HCT116 (cell line): ENCODE data around the gene TBATA. TPM values are rescaled to one million over a fixed set of nuclear protein-coding genes. Genes with fewer than 3 reads are reported as not detected.

ENCODE experiments used
- ATAC-seq: fragments of 200-7000 bp; cut with Tn5 transposase; 2 replicates; pipeline ENCODE4 v1.9.1; 2020; ENCODE audit warnings: mild to moderate bottlenecking, moderate library complexity
- BruUV-seq: library from RNA; stranded (reverse); fragments of 400-500 nt; replicated peaks from 2 replicates; lab custom pipeline; 2021; lab: Mats Ljungman, UMichigan
- CTCF ChIA-PET: fragments of 300-600 bp; sonication (Branson Sonifier 250); formaldehyde crosslinking; loops from one replicate; lab custom pipeline; 2021; ENCODE audit warnings: antibody characterized with exemption; lab: Charles Lee
- POLR2A ChIA-PET: fragments of 300-600, 350-600 bp; sonication (Branson Sonifier 250); formaldehyde crosslinking; loops from one replicate; lab custom pipeline; 2021; ENCODE audit warnings: antibody characterized with exemption; lab: Charles Lee
- RAD21 ChIA-PET, 2 experiments: fragments of 300-600 bp; sonication (Branson Sonifier 250); formaldehyde crosslinking; loops; one replicate each; lab custom pipeline; 2023; ENCODE audit warnings: low total read pairs in 2 of 2; ENCODE audit not compliant: uncharacterized antibody in 2 of 2, unreplicated experiment in 2 of 2, low non-redundant PET in 1 of 2; lab: Charles Lee
- DNase-seq: peaks from one replicate; pipeline ENCODE4 v3.0.0-alpha.2; 2010; ENCODE audit warnings: low read depth, low spot score
- H2AFZ ChIP-seq: fragments of 200-600 bp; shearing (Covaris generic), sonication (generic); 2 replicates; pipeline ENCODE4 v1.6.1; 2017; ENCODE audit warnings: low read depth, mixed run types, mixed read lengths, antibody characterized with exemption, low read length; ENCODE audit not compliant: poor library complexity, severe bottlenecking
- H3K27ac ChIP-seq: 2 replicates; pipeline ENCODE4 v1.5.1; 2012; ENCODE audit warnings: low read depth, low read length
- H3K27me3 ChIP-seq: fragments of 200-600 bp; sonication (generic); 2 replicates; pipeline ENCODE4 v1.6.1; 2016; ENCODE audit warnings: mixed run types, low read length, mixed read lengths; ENCODE audit not compliant: insufficient read depth
- H3K36me3 ChIP-seq, 2 experiments: fragments of 200-500 bp in 1 of 2; fragments of 200-600 bp in 1 of 2; sonication (Bioruptor generic) in 1 of 2; sonication (generic) in 1 of 2; 2 replicates each; pipeline versions ENCODE4 v1.5.1 to v1.6.1; 2014 to 2016; ENCODE audit warnings: low read length in 2 of 2, inconsistent platforms in 1 of 2, mixed read lengths in 1 of 2, mixed run types in 1 of 2; ENCODE audit not compliant: insufficient read depth in 2 of 2, control insufficient read depth in 1 of 2
- H3K4me1 ChIP-seq, 2 experiments: fragments of 200-600 bp in 1 of 2; sonication (generic) in 1 of 2; 2 replicates each; pipeline versions ENCODE4 v1.5.1 to v1.6.1; 2012 to 2017; ENCODE audit warnings: low read length in 2 of 2, inconsistent platforms in 1 of 2, mild to moderate bottlenecking in 1 of 2, mixed read lengths in 1 of 2, mixed run types in 1 of 2, moderate library complexity in 1 of 2; ENCODE audit not compliant: insufficient read depth in 2 of 2, control insufficient read depth in 1 of 2
- H3K4me2 ChIP-seq: fragments of 200-600 bp; sonication (generic); 2 replicates; pipeline ENCODE4 v1.6.1; 2017; ENCODE audit warnings: mixed run types, low read length, mixed read lengths
- H3K4me3 ChIP-seq, 2 experiments: fragments of 200-600 bp in 1 of 2; sonication (generic) in 1 of 2; replicated peaks in 1 of 2; 2 replicates each; pipeline ENCODE4 v1.5.1; 2011 to 2016; ENCODE audit warnings: low read length in 2 of 2, control low read depth in 1 of 2, low read depth in 1 of 2, mild to moderate bottlenecking in 1 of 2, mixed read lengths in 1 of 2, mixed run types in 1 of 2
- H3K79me2 ChIP-seq: fragments of 200-600 bp; sonication (generic); 2 replicates; pipeline ENCODE4 v1.6.1; 2017; ENCODE audit warnings: mild to moderate bottlenecking, mixed run types, low read length, moderate library complexity, mixed read lengths; ENCODE audit not compliant: insufficient read depth
- H3K9ac ChIP-seq: fragments of 200-600 bp; sonication (generic); 2 replicates; pipeline ENCODE4 v1.6.1; 2016; ENCODE audit warnings: low read length, mixed read lengths
- H3K9me2 ChIP-seq: fragments of 200-600 bp; sonication (generic), shearing (Covaris generic); 2 replicates; pipeline ENCODE4 v1.6.1; 2017; ENCODE audit warnings: mixed run types, mild to moderate bottlenecking, moderate library complexity; ENCODE audit not compliant: insufficient read depth
- H3K9me3 ChIP-seq, 2 experiments: fragments of 200-500 bp in 1 of 2; fragments of 200-600 bp in 1 of 2; sonication (Bioruptor generic) in 1 of 2; sonication (generic) in 1 of 2; 2 replicates each; pipeline ENCODE4 v1.6.1; 2014 to 2017; ENCODE audit warnings: low read length in 2 of 2, mixed read lengths in 2 of 2, inconsistent platforms in 1 of 2, low read depth in 1 of 2, mild to moderate bottlenecking in 1 of 2, mixed run types in 1 of 2, moderate library complexity in 1 of 2; ENCODE audit not compliant: control insufficient read depth in 1 of 2, insufficient read depth in 1 of 2
- H4K20me1 ChIP-seq: fragments of 200-600 bp; sonication (generic), shearing (Covaris generic); 2 replicates; pipeline ENCODE4 v1.6.1; 2017; ENCODE audit warnings: mixed run types, mild to moderate bottlenecking, moderate library complexity; ENCODE audit not compliant: insufficient read depth
- ATF3 ChIP-seq: IDR thresholded peaks from 2 replicates; pipeline ENCODE4 v1.6.1; 2012
- CEBPB ChIP-seq: IDR thresholded peaks from 2 replicates; pipeline ENCODE4 v1.6.1; 2012; ENCODE audit warnings: low read depth
- EGR1 ChIP-seq: IDR thresholded peaks from 2 replicates; pipeline ENCODE4 v1.6.1; 2012; ENCODE audit warnings: low read depth
- JUND ChIP-seq: IDR thresholded peaks from 2 replicates; pipeline ENCODE4 v1.6.1; 2012
- POLR2AphosphoS5 ChIP-seq: IDR thresholded peaks from 2 replicates; pipeline ENCODE4 v1.6.1; 2011; ENCODE audit warnings: mild to moderate bottlenecking, low read depth, low read length, moderate library complexity
- RAD21 ChIP-seq: IDR thresholded peaks from 2 replicates; pipeline ENCODE4 v1.6.1; 2012; ENCODE audit warnings: low read depth, mild to moderate bottlenecking
- REST ChIP-seq: IDR thresholded peaks from 2 replicates; pipeline ENCODE4 v1.6.1; 2012; ENCODE audit warnings: low read depth
- SIN3A ChIP-seq: IDR thresholded peaks from 2 replicates; pipeline ENCODE4 v1.6.1; 2012; ENCODE audit warnings: low read depth
- SRF ChIP-seq: IDR thresholded peaks from 2 replicates; pipeline ENCODE4 v1.6.1; 2012; ENCODE audit warnings: low read depth
- ZFX ChIP-seq: fragments of 450-650 bp; IDR thresholded peaks from 2 replicates; pipeline ENCODE4 v1.6.1; 2017
- ZNF274 ChIP-seq: fragments of 200-500 bp; sonication (Bioruptor generic); IDR thresholded peaks from 2 replicates; pipeline ENCODE4 v1.6.1; 2014; ENCODE audit warnings: mild to moderate bottlenecking, low read depth, low read length, inconsistent platforms
- intact Hi-C: fragments of 100-400 bp; cut with micrococcal nuclease; formaldehyde crosslinking; loops from 2 replicates; pipeline ENCODE4 v1.10.0; 2022
- total RNA-seq: library from RNA; stranded (reverse); gene quantifications from one replicate; pipeline ENCODE4 v1.2.1, GENCODE V29; 2021; ENCODE audit not compliant: unreplicated experiment

Gene TBATA
- total RNA-seq, 1 experiment from 2014 or later: not detected

- DNase-seq: no peak
- no peaks in the 10 kb centered on the region for H3K9me3 ChIP-seq
- TF ChIP-seq REST: no peak
- TF ChIP-seq POLR2AphosphoS5: no peak
- no peak for TF ChIP-seq SRF
- TF ChIP-seq ATF3: no peak
- TF ChIP-seq SIN3A: no peak
- no peak for TF ChIP-seq ZFX
- TF ChIP-seq ZNF274: no peak
- TF ChIP-seq RAD21: no peak
- no peak for TF ChIP-seq EGR1
- TF ChIP-seq JUND: no peak
- no peak for TF ChIP-seq CEBPB
- TF ChIP-seq, all 23 proteins: peak for 0
- no peaks in the 10 kb centered on the region for H3K4me1 ChIP-seq
- no peaks in the 10 kb centered on the region for H3K9me2 ChIP-seq
- no peak for ATAC-seq
- H2AFZ ChIP-seq: no peak overlapping the region
- no peak overlapping the region for H3K27ac ChIP-seq
- no peaks in the 10 kb centered on the region for H3K79me2 ChIP-seq
- no peak overlapping the region for H3K4me2 ChIP-seq
- BruUV-seq: no TSS peak
- intact Hi-C loops: no loop called here
- H3K4me3 ChIP-seq: no peak overlapping the region
- H4K20me1 ChIP-seq: no peaks in the 10 kb centered on the region
- POLR2A ChIA-PET: no interaction called here
- CTCF ChIA-PET: no interaction called here
- H3K27me3 ChIP-seq: no peaks in the 10 kb centered on the region
- RAD21 ChIA-PET: no interaction called here
- 0 out of 4 replicates have a peak, but pooled peaks cover 0 to 3% of the 10 kb centered on the region in 2 experiments for H3K36me3 ChIP-seq
- H3K9ac ChIP-seq: no peak overlapping the region
Measured at GRCh38 chr10:70729763-70730357, 55.3 kb downstream of the TBATA start.
